Activated CD8-positive, alpha-beta memory T cell treated with anti-CD3 and anti-CD28 coated beads, Interleukin-2, amount 50 U/mL, for 48 hours (primary cell): ENCODE measurements around the gene PIK3IP1.

ENCODE experiments used
- DNase-seq: peaks from one replicate; pipeline ENCODE4 v3.0.0-alpha.2; 2020

Gene PIK3IP1

DNA sequence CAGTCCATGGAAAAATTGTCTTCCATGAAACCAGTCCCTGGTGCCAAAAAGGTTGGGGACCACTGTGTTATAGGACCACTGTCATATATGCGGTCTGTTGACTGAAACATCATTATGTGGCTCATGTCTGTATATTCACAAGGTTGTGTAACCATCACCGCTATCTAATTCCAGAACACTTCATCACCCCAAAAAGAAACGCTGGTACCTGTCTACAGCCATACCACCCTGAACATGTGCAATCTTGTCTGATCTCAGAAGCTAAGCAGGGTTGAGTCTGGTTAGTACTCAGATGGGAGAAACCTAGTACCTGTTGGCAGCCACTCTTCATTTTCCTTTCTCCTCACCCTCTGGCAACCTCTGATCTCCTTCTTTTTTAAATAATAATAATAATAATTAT, 12.9 kb upstream of the PIK3IP1 start:
- DNase-seq = no peak

DNA sequence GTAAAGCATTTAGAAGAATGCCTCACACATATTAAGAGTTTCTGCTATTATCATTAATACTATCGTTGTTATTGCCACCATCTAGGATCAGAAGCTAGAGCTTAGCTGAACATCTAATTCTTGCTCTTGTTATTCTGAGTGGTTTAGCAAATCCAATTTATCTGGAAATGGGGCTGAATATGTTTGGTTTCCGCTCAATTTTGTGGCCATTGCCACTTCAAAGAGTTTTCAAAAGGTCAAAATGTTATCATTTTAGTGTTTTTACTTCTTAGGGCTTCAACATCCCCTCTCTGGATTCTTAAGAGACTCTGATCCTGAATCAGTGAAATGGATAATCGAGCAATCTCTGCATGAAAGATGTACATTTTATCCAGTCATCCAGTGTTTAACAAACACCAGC, 10.2 kb upstream of the PIK3IP1 start:
- DNase-seq = no peak

DNA sequence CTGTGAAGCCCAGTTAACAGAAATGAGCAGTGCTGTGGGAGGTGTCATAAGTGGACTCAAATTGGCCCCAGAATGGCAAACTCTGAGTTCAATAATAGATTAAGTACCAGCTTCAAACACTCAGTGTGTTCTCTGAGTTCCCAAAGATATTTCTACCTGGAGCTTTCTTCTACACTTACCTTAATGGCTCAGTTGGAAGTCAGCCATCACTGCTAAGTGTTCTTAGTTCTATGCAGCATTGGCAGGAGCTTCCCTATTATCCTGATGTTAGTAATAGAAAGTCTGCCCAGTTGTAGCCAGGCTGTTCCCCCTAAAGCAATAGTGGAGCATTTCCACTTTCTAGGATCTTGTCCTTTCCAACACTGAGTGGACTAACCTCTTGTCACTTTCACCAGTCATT, 9.7 kb upstream of the PIK3IP1 start:
- DNase-seq = no peak

DNA sequence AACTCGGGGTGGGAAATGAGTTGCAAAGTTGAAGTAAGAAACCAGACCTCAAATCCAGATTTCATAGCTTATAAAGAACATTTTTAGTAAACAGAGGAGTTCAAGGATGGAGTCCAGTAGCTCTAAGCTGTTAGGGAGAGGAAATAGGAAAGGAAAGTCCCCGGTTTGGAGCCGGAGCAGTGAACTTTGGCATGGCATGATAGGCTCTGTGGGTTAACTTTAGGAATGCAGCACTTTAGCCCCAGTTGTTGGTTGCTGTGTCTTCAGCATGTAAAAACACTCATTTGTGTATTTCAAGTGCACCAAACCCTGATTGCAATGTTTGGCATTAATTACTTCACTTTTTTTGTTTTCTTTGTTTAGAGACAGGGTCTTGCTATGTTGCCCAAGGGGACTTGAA, 8.6 kb upstream of the PIK3IP1 start:
- DNase-seq = no peak

DNA sequence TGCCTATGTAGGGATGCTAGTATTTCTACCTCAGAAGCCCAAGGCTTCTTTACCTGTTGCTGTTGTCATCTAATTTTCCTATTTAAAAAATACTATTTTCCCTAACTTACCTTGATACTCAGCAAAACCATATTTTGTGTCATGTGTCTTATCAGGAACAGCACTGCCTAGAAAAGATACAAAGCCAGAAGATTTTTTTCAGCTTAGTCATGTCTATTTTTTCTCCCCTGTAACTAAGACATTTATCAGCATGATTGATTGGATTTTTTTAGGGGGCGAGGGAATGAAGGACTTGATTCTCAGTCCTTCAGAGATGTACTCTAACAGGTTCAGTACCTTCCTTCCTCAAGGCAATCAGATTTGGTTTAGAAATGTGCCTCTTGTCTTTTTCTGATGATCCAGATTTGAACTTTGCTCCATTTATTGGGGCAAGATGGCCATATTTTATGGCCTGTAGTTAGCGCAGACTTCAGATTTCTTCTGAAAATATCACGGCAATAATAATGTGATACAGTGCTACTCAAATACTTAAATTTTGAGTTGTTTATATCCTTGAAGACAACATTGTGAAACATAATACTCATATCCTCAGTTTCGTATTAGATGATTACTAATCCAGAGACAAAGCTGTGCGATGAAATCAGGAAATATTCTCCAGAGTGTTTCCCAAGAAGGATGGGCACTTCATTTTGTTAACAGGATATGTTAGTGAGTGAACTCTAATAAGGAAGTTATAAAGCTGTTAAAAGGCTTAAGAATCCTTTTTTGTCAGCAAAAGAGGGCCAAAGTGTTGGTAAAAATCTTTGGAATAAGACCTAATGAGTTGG, 3.8 kb upstream of the PIK3IP1 start:
- no peak for DNase-seq

DNA sequence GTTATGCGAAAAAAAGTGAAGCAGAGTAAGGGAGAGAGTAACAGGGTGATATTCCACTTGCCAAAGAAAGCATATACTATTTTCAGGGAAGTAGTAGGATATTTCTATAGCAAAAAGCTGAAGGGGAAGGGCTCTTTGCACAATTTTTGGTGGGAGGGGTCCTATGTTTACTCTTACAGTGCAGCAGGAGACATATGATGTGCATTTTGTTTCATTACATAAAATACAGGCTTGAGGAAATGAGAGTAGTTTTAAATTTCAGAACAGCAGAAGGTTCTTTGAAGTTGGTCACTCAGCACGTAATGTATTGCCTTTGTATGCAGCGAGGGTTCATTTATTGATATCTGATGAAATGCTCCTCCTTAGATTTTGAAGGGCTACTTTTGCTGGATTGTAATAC, 3.1 kb upstream of the PIK3IP1 start:
- DNase-seq = no peak

DNA sequence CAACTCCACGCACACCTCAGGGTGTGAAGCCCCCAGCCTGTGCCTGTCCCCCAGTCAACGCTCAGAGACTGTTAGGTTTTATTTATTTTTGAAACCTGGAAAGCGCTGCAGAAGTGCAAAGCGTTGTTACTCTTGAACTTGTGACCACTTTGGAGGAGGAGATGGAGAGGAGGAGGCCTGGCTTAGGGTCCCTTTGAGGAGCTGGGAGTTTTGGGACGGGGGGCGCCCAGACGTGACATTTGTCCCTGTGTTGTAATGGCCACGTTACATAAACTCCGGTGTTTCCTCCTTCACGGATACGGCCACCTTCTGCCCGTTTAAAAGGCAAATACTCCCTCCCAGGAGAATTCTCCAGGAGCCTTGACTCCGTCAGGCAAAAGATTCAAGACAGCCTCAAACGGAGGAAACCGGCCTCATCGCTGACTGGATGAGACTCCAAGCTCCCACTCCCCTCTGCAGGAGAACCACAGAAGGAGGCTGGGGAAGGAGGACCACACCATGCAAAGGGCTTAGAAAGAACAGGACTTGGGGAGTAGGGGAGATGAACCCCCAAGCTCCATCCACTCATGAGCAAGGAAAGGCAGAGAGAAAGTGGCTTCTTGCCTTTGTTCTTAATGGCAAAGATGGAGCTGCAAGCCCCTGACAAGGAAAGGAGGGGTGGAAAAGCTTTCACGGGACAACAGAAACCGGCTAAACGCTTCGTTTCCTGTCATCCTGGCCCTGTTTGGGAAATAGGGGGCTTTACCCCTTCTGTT, 630 bp downstream of the PIK3IP1 start:
- no peak for DNase-seq

DNA sequence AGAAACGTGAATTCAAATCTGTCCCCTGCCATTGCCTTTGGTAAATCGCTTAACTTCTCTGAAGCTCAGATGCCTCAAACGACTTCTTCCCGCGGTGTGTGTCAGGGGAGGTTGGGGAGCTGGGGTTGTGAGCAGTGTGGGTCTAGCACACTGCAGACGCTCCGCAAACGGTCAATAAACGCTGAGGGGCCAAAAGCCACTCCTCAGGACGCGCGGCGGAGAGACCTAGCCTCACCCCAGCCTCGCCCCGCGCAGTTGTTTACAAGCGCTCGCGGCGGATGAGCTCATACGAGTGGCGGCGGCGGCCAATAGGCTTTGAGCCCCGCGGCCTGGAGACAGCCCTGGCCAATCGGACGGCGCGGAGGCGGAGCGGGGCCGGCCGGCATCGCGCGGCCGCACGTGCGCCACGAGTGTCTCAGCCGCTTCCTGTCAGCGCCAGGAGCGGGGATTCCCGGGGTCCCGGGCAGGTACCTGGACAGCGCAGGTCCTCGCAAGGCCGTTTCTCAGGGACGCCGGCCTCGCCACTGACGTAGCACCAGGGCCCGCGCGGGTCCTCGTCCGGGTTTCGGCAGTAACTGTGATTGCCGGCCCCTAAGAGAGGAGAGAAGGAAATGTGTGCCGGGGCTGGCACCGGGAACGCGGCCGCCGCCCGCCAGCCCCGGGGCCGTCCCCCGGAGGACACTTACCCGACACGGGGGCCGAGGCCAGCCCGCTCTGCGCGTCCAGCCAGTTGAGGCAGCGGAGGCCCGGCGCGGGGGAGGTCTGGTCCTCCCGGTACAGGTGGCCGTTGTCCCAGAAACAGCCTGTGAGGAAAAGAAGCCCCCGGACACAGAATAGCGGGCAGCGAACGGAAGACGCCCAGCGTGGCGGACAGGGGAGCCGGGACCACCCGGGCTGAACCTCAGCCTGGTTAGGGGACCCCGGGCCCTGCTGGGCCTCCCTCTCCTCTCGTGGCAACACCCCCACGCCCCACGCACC, 1.5 kb downstream of the PIK3IP1 start:
- peak; percentile 95 for DNase-seq

DNA sequence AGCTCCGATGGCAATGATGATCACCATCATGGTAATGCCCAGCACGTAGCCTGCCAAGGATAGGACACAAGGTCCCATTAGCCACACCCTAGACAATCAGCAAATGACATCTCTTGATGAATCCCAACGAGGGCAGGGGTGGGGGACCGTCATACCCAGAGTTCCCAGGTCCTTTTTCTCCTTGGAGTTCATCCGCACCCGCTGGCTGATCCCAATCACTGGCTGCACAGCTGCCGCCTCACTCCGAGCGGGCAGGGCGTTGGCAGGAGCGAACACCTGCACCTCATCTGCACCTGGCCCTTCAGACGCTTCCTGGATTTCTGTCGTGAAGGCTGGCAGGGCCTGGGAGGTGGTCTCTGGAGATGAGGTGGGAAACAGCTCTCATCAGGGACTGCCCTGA, 2.9 kb downstream of the PIK3IP1 start:
- no peak for DNase-seq

DNA sequence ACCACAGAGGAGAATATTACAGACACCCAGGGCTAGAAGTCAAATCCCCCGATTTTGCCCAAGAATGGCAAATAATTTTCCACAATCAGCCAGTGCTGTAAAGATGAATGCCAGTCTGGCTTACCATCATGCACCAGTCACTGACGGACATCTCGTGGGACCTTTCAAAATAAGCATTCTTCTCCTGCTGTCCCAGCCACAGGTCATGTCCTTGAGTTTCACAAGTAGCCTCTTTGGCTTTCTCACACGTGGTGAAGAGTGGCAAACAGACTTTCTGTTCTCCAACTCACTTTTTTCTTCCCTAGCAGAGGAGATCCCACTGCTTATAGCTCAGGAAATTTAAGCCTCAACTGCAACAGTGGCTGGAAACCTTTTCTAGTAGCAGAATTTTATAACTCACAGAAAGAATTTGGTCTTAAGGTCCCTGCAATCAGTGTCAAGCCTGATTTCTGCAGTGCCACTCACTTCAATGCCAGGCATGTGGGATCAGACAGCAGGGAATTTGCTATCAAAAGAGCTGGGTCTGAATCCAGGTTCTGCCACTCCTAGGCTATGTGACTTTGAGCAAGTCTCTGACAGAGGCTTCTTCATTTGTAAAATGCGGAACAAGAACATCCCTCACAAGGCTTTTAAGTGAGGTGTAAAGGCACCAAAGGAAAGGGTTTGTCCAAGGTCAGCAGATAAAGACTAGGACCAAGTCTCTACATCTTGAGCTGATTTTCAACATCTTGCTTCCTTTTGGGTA, 3.6 kb downstream of the PIK3IP1 start:
- no peak for DNase-seq

DNA sequence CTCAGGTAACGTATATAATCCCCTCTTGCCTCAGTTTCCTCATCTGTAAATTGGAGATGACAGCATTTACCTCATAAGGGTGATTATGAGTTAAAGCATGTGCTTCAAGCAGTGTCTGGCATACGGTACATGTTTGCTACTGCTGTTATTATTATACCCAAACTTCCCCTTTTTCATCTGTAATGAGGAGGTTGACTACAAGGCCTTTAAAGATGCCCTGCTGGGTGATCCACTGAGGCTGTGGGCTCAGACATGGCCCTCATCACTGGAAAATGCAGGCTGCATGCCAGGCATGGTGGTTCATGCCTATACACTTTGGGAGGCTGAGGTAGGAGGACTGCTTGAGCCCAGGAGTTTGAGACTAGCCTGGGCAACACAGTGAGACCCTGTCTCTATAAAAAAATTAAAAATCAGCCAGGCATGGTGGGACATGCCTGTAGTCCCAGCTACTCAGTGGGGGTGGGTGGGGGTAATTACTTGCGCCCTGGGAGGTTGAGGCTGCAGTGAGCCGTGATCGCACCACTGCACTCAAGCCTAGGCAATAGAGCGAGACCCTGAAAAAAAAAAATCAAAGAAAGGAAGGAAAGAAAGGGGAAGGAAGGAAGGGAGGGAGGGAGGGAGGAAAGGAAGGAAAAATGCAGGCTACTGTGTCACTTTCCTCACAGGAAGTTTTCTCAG, 4.3 kb downstream of the PIK3IP1 start:
- DNase-seq = no peak

DNA sequence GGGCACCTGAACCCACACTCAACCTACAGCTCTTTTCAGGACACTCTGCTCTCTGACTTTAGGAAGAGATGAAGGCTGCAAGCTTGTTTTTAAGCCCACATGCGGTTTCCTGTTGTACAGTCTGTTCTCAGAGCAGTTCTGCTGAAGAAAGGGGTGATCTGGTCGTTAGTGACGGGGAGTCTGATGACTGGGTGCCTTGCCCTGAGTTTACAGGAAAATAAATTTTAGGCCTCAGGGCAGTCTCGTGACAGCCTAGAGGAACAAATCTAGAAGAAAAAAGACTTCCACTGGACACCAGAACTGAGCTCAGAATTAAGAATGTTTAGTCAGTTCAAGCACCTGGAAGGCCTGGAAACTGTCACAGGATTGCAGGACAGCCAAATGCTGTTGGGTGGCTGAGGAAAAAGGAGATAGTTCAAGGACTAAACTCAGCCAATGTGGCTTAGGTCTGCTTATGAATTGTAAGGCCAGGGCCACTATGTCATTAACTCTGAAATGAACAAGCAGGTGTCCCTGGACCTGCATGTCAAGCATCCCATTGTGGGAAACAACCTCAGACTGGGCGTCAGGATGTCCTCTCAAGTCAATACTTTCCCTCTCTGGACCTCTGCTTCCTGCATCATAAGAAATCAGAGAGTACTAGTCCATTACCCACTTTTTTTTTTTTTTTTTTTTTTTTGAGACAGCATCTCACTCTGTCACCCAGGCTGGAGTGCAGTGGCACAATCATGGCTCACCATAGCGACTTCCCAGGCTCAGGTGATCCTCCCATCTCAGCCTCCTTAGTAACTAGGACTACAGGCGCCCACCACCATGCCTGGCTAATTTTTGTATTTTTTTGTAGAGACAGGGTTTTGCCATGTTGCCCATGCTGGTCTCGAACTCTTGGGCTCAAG, 5.7 kb downstream of the PIK3IP1 start:
- no peak for DNase-seq

DNA sequence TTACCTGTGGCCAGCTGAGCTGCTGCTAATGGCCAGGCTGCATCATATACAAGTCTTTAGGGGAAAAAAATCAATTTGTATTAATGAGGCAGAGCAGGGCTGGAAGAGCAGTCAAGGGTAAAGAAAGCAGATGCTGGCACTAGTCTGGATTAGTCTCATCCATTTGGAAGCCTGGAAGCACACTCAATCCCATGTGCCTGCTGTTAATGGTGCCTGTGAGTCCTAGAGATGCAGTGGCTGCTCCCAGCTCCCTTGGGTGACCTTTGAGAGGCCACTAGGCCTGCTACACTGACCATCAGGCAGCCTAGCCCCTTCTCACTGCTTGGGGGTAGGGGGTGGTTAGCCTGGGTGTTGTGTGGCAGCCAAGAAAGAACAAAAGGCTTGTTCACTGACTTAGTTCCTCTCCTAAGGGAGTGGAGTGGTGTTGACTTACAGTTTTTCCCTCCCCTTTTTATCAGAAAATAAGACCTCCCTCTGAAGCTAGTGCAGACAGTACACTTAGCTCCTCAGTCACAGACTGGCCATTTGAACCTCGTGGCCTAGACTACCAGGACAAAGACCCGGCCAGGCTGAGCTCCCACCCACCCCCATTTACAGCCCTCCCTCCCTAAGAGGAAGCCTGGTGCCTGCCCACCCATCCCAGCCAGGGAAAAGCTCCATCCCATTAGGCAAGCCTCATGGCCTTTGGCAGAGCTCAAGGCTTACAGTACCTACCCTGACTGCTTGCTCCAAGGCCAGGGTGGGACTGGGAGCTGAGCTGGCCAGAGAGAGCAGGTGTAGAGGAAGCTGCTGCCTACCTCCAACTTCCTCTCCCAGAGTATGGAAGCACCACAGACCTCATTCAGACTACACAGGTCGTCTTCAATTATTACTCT, 7.8 kb downstream of the PIK3IP1 start:
- no peak for DNase-seq

DNA sequence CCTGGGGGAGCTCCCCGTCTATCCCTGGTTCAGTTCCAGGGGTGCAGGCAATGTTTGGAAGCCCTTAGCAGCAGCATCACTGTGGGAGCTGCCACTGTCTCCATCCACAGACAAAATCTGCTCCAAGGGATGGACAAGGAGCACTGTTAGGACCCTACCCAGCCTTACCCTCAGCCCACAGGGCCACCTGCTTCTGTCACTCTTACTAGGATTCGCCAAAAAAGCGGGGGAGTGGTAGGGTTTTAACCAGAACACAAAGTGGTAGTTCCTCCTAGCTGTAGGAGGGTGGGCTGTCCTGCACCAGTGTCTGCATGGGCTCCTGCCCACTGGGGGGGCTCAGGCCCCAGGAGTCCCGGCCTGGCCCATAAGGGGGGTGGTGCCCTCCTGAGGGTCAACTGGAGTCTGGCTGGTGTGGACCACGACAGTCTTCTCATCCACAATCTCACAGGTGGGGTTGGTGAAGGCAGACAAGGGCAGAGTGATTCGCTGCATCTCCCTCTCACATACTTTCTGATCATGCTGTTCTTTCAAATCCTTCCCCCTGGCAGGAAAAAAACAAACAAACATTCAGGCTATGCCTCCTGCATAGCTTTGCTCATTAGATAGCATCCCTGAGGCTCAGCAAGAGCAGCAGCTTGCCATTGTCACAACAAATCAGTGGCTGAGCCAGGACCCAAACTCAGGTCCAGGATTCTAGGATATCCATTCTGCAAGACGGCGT, 9.4 kb downstream of the PIK3IP1 start:
- no peak for DNase-seq

DNA sequence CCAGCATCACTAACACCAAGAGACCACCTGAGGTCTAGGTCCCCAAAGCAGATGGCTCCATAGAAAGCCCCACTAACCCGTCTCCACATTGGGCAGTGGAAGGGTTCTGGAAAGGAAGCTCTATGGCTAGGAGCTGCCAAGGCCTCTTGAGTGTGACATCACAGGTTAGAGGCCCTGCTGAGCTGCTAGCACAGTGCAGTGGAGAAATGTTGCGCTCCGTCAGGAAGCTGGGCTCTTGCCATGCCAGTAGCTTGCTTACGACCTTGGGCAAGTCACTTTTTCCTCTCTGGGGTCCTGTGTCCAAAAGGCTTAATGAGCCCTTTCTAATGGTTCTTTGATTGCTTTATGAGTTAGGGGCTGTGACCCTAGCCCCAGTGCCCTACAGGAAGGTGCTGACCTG, 10.6 kb downstream of the PIK3IP1 start:
- no peak for DNase-seq

DNA sequence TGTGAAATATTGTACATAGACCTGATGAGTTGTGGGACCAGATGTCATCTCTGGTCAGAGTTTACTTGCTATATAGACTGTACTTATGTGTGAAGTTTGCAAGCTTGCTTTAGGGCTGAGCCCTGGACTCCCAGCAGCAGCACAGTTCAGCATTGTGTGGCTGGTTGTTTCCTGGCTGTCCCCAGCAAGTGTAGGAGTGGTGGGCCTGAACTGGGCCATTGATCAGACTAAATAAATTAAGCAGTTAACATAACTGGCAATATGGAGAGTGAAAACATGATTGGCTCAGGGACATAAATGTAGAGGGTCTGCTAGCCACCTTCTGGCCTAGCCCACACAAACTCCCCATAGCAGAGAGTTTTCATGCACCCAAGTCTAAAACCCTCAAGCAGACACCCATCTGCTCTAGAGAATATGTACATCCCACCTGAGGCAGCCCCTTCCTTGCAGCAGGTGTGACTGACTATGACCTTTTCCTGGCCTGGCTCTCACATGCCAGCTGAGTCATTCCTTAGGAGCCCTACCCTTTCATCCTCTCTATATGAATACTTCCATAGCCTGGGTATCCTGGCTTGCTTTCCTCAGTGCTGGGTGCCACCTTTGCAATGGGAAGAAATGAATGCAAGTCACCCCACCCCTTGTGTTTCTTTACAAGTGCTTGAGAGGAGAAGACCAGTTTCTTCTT, 12.3 kb downstream of the PIK3IP1 start:
- DNase-seq = no peak

DNA sequence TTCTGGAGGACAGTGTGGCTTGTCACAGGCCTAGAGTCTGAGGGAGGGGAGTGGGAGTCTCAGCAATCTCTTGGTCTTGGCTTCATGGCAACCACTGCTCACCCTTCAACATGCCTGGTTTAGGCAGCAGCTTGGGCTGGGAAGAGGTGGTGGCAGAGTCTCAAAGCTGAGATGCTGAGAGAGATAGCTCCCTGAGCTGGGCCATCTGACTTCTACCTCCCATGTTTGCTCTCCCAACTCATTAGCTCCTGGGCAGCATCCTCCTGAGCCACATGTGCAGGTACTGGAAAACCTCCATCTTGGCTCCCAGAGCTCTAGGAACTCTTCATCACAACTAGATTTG, 13.0 kb downstream of the PIK3IP1 start:
- no peak for DNase-seq

DNA sequence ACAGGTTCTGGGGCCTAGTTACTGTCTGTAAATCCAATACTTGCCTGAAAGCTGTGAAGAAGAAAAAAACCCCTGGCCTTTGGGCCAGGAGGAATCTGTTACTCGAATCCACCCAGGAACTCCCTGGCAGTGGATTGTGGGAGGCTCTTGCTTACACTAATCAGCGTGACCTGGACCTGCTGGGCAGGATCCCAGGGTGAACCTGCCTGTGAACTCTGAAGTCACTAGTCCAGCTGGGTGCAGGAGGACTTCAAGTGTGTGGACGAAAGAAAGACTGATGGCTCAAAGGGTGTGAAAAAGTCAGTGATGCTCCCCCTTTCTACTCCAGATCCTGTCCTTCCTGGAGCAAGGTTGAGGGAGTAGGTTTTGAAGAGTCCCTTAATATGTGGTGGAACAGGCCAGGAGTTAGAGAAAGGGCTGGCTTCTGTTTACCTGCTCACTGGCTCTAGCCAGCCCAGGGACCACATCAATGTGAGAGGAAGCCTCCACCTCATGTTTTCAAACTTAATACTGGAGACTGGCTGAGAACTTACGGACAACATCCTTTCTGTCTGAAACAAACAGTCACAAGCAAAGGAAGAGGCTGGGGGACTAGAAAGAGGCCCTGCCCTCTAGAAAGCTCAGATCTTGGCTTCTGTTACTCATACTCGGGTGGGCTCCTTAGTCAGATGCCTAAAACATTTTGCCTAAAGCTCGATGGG, 13.5 kb downstream of the PIK3IP1 start:
- no peak for DNase-seq
